Measurements from ENCODE around the gene TUBB8B. TPM values are rescaled to one million over a fixed set of nuclear protein-coding genes. Genes with fewer than 3 reads are reported as not detected.
A peak's percentile ranks its signal among the peaks of the same experiment; 100 is the strongest.
"Not testable (repeated sequence)": the region's sequence is repeated elsewhere in the genome, so short reads cannot be mapped to it uniquely, and the experiment has no call there.

The TUBB8B gene
- total and polyA plus RNA-seq, 10 of the 15 experiments (the other 5 are each of a cell fraction or from before 2014, with no cell fraction given), result not detected

GRCh38 chr18:73181-73777, 23.9 kb upstream of the TUBB8B start:
- 53% methylated on average over 36 of the region's 48 CpGs for WGBS (ENCODE audit: insufficient coverage, insufficient replicate concordance, low lambda C conversion rate, missing lambda C conversion rate)
- H3K27ac ChIP-seq (ENCODE audit: control insufficient read depth, insufficient read depth); ATAC-seq; H3K9me3 ChIP-seq (replicated peaks; ENCODE audit: control insufficient read depth, insufficient read depth, low read length); SMC1A ChIA-PET (ENCODE audit: uncharacterized antibody, unreplicated experiment); in situ Hi-C loops (cut with MboI); H2AFZ ChIP-seq (ENCODE audit: control insufficient read depth, low read depth, low read length); H3K79me2 ChIP-seq (ENCODE audit: control insufficient read depth, insufficient read depth, low read length); FAIRE-seq; H3K36me3 ChIP-seq (ENCODE audit: control insufficient read depth in 2 of 2, insufficient read depth in 2 of 2, low read length in 1 of 2); H3K9ac ChIP-seq (ENCODE audit: control insufficient read depth, insufficient read depth, low read length); intact Hi-C loops (cut with micrococcal nuclease; ENCODE audit: unreplicated experiment); POLR2A ChIA-PET; DNase-seq (ENCODE audit: low read depth, low spot score); BruUV-seq (replicated peaks); CTCF ChIA-PET; H3K4me1 ChIP-seq (ENCODE audit: control insufficient read depth, insufficient read depth, low read length); H4K20me1 ChIP-seq (ENCODE audit: control insufficient read depth, insufficient read depth); H3K27me3 ChIP-seq (replicated peaks in 1 of 2; ENCODE audit: control insufficient read depth in 2 of 2, insufficient read depth in 2 of 2, low read length in 1 of 2); H3K4me2 ChIP-seq (ENCODE audit: control insufficient read depth, insufficient read depth); H3K4me3 ChIP-seq; RAD21 ChIA-PET (ENCODE audit: unreplicated experiment): not testable (repeated sequence)
- 0 out of 6 replicates have a peak, but pooled peaks of 1 of the 3 experiments have one; percentile 12 for TF ChIP-seq CTCF (IDR thresholded peaks at IDR 0.05 in 2 of 3, conservative IDR thresholded peaks at IDR 0.05 in 1 of 3; ENCODE audit: control insufficient read depth in 2 of 3, extremely low read depth in 1 of 3, insufficient read depth in 1 of 3, low read depth in 3 of 3, low read length in 3 of 3)

- H3K4me1 ChIP-seq (ENCODE audit: control insufficient read depth, insufficient read depth, low read length); H3K79me2 ChIP-seq (ENCODE audit: control insufficient read depth, insufficient read depth, low read length); H3K36me3 ChIP-seq (ENCODE audit: control insufficient read depth in 2 of 2, insufficient read depth in 2 of 2, low read length in 1 of 2); H4K20me1 ChIP-seq (ENCODE audit: control insufficient read depth, insufficient read depth); in situ Hi-C loops (cut with MboI); RAD21 ChIA-PET (ENCODE audit: unreplicated experiment); POLR2A ChIA-PET; H3K9ac ChIP-seq (ENCODE audit: control insufficient read depth, insufficient read depth, low read length); H2AFZ ChIP-seq (ENCODE audit: control insufficient read depth, low read depth, low read length); H3K4me2 ChIP-seq (ENCODE audit: control insufficient read depth, insufficient read depth); H3K27ac ChIP-seq (ENCODE audit: control insufficient read depth, insufficient read depth); DNase-seq (ENCODE audit: low read depth, low spot score); intact Hi-C loops (cut with micrococcal nuclease; ENCODE audit: unreplicated experiment); H3K4me3 ChIP-seq; BruUV-seq (replicated peaks); H3K27me3 ChIP-seq (replicated peaks in 1 of 2; ENCODE audit: control insufficient read depth in 2 of 2, insufficient read depth in 2 of 2, low read length in 1 of 2); SMC1A ChIA-PET (ENCODE audit: uncharacterized antibody, unreplicated experiment); H3K9me3 ChIP-seq (replicated peaks; ENCODE audit: control insufficient read depth, insufficient read depth, low read length); FAIRE-seq; ATAC-seq: not testable (repeated sequence)
- WGBS (ENCODE audit: insufficient coverage, insufficient replicate concordance, low lambda C conversion rate, missing lambda C conversion rate), result 8% methylated on average over 9 of the region's 9 CpGs
- CTCF ChIA-PET, result interaction anchor here (0.6 kb wide), 1 partner anchor 1071 kb away, joined by 3 read pairs; no protein-coding TSS in a partner anchor
- TF ChIP-seq JUNB (IDR thresholded peaks at IDR 0.05), result peak; percentile 21; the same call in 1 of the 2 replicates
Observed at GRCh38 chr18:67701-68100, 18.3 kb upstream of the TUBB8B start.

GRCh38 chr18:64279-64678, 14.9 kb upstream of the TUBB8B start:
- H3K4me3 ChIP-seq; POLR2A ChIA-PET; H4K20me1 ChIP-seq (ENCODE audit: control insufficient read depth, insufficient read depth); in situ Hi-C loops (cut with MboI); H3K4me1 ChIP-seq (ENCODE audit: control insufficient read depth, insufficient read depth, low read length); FAIRE-seq; SMC1A ChIA-PET (ENCODE audit: uncharacterized antibody, unreplicated experiment); H3K9me3 ChIP-seq (replicated peaks; ENCODE audit: control insufficient read depth, insufficient read depth, low read length); H3K4me2 ChIP-seq (ENCODE audit: control insufficient read depth, insufficient read depth); H3K36me3 ChIP-seq (ENCODE audit: control insufficient read depth in 2 of 2, insufficient read depth in 2 of 2, low read length in 1 of 2); H2AFZ ChIP-seq (ENCODE audit: control insufficient read depth, low read depth, low read length); RAD21 ChIA-PET (ENCODE audit: unreplicated experiment); BruUV-seq (replicated peaks); H3K79me2 ChIP-seq (ENCODE audit: control insufficient read depth, insufficient read depth, low read length); DNase-seq (ENCODE audit: low read depth, low spot score); H3K27ac ChIP-seq (ENCODE audit: control insufficient read depth, insufficient read depth); ATAC-seq; H3K27me3 ChIP-seq (replicated peaks in 1 of 2; ENCODE audit: control insufficient read depth in 2 of 2, insufficient read depth in 2 of 2, low read length in 1 of 2); CTCF ChIA-PET; intact Hi-C loops (cut with micrococcal nuclease; ENCODE audit: unreplicated experiment); H3K9ac ChIP-seq (ENCODE audit: control insufficient read depth, insufficient read depth, low read length): not testable (repeated sequence)
- WGBS (ENCODE audit: insufficient coverage, insufficient replicate concordance, low lambda C conversion rate, missing lambda C conversion rate), result 21% methylated on average over 3 of the region's 5 CpGs
